Stimulated activated CD4-positive, alpha-beta T cell treated with anti-CD3 and anti-CD28 coated beads, Interleukin-15, amount 100 ng/mL, for 48 hours (primary cell): ENCODE data around the gene FOXP3.
A peak's percentile ranks its signal among the peaks of the same experiment; 100 is the strongest.

ENCODE experiments used
- DNase-seq, 2 donors: peaks; one replicate each; pipeline ENCODE4 v3.0.0-alpha.2; 2020; ENCODE audit warnings: low read depth in 2 of 2

Gene FOXP3

GRCh38 chrX:49273181-49273727 lies 8.7 kb upstream of the FOXP3 start:
- no peak for DNase-seq

DNA sequence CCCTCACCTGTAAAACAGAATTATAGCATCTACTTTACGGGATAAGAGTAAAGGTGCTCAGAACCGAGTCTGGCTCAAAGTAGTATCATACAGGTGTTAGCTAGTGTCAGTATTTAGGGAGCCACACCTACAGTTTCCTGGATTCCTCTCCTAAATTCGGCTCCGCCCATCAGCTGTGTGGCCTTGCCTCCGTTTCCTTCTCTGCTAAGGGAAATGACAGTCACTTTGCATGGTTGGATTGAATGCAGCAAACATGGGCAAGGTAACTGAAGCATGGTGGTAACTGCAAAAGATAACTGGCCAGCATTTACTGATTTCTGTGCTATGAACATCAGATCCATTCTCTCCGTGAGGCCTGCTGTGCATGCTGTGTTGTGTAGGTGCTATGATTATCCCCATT lies 7.9 kb upstream of the FOXP3 start:
- no peak for DNase-seq

DNA sequence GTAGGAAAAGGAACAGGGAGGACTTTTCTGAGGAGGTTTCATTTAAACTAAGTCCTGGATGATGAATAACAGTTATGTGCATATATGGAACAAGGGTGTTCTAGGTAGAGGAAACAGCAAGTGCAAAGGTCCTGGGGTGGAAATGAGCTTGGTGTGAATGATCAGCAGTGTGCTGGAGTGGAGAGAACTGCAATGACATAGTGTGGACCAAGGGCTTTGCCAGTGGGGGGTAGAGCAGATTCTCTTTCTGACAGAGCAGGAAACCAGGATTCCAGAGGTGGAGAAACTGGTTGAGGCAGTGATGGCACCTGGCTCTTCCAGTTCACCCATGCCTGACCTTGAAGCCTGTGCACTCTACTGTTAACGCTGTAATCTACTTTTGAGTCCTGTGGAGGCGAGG lies 6.8 kb upstream of the FOXP3 start:
- no peak for DNase-seq

DNA sequence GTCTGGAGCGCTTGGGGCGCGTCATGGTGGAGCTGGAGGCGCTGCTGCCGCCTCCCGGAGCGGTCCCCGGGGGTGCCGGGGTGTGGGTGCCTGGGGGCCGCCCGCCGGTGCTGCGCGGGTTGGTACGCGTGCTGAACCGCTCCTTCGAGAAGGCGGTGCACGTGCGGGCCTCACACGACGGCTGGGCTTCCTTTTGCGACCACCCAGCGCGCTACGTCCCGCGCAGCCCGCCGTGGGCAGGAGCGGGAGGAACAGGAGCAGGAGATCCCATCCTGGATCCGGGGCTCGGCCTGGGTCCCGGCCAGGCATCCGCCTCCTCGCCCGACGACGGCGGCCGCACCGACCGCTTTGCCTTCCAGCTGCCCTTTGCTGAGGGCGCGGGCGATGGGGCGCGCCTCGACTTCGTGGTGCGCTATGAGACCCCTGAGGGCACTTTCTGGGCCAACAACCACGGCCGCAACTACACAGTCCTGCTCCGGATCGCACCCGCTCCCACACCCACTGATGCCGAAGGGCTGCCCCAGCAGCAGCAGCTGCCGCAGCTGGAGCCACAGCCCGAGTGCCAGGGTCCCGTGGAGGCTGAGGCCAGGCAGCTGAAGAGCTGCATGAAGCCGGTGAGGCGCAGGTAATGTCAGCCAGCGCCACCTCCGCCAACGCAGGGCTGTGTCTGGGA lies 5.9 kb upstream of the FOXP3 start:
- DNase-seq, result no peak

GRCh38 chrX:49269767-49270248 lies 5.3 kb upstream of the FOXP3 start, which contains the start of gene PPP1R3F:
PPP1R3F (plus strand) TSS chrX:49269793; CDS start chrX:49269870, 77 bp downstream.
- no peak for DNase-seq

DNA sequence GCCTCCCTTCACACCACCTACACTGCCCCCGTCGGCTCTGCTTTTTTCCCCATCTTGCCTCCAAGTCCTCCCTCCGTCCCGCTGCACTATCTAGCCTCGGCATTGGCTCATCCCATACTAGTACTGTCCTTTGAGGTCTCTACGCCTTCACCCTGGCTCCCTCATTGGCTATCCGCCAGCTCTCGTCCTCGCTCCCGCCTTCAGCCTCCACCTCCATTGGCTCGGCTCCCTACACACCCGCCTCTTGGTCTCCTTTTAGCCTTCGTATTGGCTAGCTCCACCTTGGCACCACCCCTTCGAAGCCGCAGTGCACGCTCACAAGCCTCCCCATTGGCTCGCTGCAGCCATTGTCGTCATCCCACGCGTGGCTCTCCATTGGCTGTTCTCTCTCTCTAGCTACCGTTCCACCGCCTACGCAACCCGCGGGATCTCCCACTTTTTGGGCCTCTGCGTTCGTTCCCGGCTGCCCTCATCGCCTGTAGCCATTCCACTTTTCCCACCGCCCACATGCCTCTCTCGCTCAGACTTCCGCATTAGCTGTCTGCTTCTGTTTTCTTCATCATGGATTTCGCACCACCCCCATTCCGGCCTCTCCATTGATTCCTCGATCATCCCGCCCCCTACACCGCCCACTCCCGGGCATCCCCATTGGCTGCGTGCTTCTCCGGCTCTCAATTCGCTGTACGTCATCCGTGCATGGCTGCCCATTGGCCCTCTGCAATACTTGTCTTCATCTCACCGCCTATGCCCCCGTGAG lies 4.7 kb upstream of the FOXP3 start:
- peak; percentile 91 to 94 for DNase-seq

DNA sequence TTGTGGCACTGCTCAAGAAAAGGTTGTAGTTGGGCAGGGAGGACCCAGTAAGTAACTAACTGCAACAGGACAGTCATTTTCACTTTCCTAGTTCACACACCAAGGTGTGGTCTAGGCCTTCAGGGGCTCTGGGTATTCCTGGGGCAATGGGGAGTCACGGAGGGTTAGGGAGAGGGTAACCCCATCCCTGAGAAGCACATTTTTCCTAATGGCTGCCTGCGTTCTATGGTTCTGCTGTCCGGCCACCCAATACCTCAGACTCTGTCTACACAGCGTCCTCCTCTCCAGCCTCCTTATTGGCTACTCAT lies 4.1 kb upstream of the FOXP3 start:
- DNase-seq, result no peak

DNA sequence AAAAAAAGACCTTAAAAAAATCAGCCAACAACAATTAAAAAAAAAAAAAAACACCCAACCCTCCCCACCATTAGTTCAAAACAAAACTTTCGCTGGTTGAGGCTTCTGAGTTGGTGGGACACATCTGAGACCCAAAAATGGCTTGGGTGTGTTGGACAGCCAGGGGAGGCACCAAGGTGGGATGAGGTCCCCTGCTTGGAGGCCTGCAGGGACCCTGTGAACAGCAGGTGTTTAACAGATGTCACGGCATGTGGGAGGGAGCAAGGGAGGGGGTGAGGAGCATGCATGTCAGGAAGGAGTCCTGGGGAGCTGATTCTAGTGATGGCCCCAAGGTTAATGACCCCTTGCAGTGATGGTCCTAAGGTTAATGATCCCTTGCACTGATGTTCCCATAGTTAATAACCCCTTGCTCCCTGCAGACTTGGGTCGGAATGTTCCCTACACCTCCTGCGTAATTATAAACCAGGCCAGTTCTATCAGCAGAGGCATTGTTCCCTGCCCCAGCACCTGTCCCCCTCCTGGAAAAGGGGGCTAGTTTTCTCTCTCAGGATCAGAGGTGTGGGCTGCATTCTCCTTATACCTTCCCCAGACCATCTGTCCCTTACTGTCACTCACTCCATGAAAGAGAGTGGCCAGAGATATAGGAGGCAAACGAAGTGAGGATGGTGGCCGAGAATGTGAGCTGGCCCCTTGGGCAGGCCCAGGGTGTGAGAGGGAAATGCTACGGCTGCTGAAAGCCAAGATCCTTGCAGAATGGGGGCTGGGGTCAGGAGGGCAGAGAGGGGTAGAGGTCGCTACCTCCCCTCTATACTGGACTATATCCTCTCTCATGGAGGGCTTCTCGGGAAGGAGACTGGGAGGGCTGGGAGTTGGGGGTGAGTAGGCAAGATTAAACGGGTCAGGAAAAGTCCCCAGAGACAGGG lies 2.3 kb upstream of the FOXP3 start:
- DNase-seq, result no peak

DNA sequence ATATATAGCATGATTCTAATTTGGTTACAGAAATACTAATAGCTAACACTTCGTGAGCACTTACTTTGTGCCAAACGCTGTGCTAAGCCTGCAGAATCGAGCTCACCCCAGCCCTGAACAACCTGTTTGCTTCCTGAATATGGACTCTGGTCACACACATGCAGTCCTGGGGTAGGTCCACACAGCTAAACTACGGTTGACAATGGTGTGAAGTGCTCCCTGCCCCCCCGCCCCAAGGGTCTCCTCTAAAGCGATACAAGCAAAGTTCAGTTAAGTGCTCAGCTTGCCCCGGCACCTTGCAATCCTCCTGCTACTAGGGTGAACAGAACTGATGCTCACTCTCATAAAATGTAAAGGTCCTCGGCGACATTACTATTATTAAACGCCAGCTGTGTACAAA lies 879 bp downstream of the FOXP3 start:
- DNase-seq, result no peak

DNA sequence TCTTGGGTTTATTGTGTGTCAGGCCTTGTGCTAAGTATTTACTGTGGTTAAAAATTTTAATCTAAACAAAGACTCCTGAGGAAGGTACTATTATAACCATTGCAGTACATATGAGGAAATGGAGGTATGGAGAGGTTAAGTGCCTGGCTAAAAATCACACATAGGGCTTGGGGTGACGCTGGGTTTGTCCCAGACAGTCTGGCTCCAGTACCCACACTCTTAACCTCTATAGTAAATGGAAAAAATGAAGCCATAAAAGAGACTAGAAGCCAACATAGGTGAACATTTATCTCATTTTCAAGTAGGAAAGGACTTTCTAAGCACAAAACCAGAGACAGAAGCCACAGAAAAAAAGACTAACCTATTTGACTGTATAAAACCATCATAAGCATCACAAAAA lies 1.9 kb downstream of the FOXP3 start:
- DNase-seq, result no peak

DNA sequence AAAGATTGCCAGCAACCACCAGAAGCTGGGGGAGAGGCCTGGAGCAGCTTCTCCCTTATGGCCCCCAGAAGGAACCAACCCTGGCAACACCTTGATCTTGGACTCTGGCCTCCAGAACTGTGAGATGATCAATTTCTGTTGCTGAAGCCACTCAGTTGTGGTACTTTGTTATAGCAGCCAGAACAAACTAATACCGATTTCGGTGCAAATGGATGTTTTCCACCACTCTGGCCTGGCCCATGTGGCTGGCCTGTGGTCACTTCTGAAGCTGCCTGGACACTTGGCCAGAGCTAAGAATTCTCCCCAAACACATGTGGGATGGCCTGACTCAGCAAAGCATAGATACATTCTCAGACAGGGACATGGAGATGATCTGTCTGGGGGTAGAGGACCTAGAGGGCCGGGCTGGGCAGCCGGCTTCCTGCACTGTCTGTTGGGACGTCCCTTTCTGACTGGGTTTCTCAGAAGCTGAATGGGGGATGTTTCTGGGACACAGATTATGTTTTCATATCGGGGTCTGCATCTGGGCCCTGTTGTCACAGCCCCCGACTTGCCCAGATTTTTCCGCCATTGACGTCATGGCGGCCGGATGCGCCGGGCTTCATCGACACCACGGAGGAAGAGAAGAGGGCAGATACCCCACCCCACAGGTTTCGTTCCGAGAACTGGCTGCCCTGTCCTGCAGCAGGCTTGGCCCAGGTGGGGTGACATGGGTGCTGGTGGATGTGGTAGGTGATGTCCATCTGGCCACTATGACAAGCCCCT lies 4.1 kb downstream of the FOXP3 start:
- DNase-seq, result no peak

DNA sequence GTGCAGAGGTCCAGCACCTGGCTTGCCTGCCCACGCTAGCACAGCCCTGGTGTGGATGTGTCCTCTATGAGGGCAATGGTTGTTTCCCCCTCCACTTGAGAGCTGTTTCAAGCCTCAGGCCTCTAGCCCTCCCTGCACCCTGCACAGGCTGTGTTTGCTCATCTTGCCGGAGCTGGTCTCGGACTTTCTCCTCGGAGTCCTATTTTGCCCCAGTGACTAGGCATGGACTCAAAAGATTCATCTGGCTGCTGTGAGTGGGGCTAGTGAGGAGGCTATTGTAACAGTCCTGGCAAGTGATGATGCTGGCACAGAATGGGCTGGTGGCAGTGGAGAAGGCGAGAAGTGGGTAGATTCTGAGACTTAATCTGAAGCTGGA lies 5.8 kb downstream of the FOXP3 start:
- DNase-seq, result no peak

DNA sequence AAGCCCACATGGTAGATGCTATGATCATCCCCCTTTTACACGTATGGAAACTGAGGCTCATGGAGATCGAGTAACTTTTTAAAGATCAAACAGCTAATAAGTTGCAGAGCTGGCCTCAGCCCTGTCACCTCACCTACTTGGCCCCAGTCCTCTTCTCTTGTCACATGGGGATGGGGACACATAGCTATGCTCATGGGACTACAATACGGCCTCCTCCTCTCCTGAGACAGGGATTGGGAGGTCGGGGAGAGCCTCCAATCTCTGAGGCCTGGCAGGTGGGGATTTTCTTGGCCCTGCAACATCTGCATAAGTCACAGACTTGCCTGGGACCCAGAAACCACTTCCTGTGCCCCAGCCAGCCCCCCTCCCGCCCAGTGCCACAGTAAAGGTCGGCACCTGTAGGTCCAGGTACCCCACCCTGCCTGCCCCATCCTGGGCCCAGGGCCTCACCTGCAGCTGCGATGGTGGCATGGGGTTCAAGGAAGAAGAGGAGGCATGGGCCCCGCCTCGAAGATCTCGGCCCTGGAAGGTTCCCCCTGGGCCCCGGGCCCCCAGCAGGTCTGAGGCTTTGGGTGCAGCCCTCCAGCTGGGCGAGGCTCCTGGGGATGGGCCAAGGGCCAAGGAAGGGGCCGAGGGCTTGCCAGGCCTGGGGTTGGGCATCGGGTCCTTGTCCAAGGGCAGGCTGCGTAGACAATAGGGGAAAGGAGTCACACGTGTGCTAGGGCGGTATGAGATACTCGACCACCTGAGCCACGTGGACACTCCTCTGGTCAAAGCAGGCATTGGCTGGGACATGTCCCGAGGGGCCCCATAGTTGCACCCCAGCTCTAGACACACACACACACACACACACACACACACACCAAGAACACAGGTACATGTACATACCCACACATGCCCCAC lies 6.4 kb downstream of the FOXP3 start:
- DNase-seq, result no peak

- DNase-seq, result no peak
Observed at GRCh38 chrX:49257074-49257790, 7.3 kb downstream of the FOXP3 start.

DNA sequence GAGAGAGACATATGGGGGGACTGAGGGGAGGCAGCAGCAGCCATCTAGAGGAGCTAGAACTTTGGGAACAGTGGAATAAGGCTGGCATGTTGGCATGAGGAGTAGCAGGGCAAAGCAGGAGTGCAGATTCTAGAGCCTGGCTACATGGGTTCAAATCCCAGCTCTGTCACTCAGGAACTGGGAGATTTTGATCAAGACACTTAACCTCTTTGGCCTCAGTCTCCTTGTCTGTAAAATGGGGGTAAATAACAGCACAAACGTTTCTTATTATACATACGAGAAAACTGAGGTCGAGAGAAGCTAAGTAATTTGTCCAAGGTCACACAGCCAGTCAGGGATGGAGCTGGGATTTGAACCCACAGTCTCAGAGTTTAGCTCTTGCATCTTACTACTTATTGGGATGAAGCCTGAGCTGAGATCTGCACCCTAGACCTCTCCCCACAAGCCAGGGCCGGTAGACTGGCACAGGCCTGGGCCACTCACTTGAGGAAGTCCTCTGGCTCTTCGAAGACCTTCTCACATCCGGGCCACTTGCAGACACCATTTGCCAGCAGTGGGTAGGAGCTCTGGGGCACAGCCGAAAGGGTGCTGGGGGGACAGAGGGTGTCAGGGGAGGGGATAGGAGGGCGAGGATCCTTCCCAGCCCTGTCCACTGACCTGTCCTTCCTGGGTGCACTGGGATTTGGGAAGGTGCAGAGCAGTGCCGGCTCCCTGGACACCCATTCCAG lies 8.1 kb downstream of the FOXP3 start:
- no peak for DNase-seq

- no peak for DNase-seq
Observed at GRCh38 chrX:49254639-49255038, 9.9 kb downstream of the FOXP3 start.

DNA sequence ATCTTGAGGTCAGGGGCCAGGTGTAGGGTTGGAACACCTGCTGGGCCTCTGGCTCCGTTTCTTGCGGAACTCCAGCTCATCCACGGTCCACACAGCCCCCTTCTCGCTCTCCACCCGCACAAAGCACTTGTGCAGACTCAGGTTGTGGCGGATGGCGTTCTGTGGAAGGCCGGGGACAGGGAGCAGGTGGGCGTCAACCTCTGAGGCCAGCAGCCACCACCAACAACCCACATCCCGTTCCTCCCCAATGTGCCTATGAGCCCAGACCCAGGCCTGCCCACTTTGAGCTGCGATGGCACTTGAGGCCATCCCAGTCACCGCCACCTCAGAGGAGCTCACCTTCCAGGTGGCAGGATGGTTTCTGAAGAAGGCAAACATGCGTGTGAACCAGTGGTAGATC lies 13.2 kb downstream of the FOXP3 start:
- no peak for DNase-seq

- DNase-seq, result no peak
Observed at GRCh38 chrX:49250578-49250977, 13.9 kb downstream of the FOXP3 start.

- DNase-seq, result no peak
Observed at GRCh38 chrX:49250066-49250465, 14.4 kb downstream of the FOXP3 start.
